HepG2 (cell line): ENCODE results near the gene ZC3H18. TPM values are rescaled to one million over a fixed set of nuclear protein-coding genes. Genes with fewer than 3 reads are reported as not detected.

Source experiments
- ATAC-seq: fragments of 200-7000 bp; cut with Tn5 transposase; 3 replicates; pipeline ENCODE4 v1.9.1; 2020; ENCODE audit warnings: mild to moderate bottlenecking, moderate library complexity
- BruUV-seq: library from RNA; stranded (reverse); fragments of 400-500 nt; replicated peaks from 2 replicates; lab custom pipeline; 2021; lab: Mats Ljungman, UMichigan
- CTCF ChIA-PET: fragments of 300-600 bp; formaldehyde crosslinking; extraction: SDS; loops from one replicate; lab custom pipeline; 2021; ENCODE audit warnings: low total read pairs, inconsistent platforms, low intra/inter-chr PET ratio; lab: Yijun Ruan, JAX
- POLR2A ChIA-PET: fragments of 350-600 bp; sonication (Branson Sonifier 250); formaldehyde crosslinking; loops from one replicate; lab custom pipeline; 2020; ENCODE audit warnings: antibody characterized with exemption, inconsistent platforms; lab: Yijun Ruan, JAX
- DNase-seq: peaks from one replicate; pipeline ENCODE4 v3.0.0-alpha.2; 2015; ENCODE audit warnings: low spot score
- FAIRE-seq: peaks from 3 replicates; lab custom pipeline; 2011; peaks lifted over from hg19 to GRCh38; lab: Jason Lieb, UNC
- H2AFZ ChIP-seq: one replicate; pipeline ENCODE4 v1.6.1; 2011; ENCODE audit warnings: low read length, inconsistent platforms
- H3K27ac ChIP-seq: fragments of 300-600 bp; 3 replicates; pipeline ENCODE4 v1.8.0; 2011; ENCODE audit warnings: mixed run types, mild to moderate bottlenecking, mixed read lengths, low read length, inconsistent platforms; ENCODE audit not compliant: insufficient read depth; ENCODE audit errors: extremely low read length
- H3K27me3 ChIP-seq, 2 experiments: fragments of 200-600 bp in 1 of 2; 2 replicates in 1 of 2; 3 replicates in 1 of 2; pipeline versions ENCODE4 v1.6.0 to v1.8.0; 2011; ENCODE audit warnings: low read length in 2 of 2, mild to moderate bottlenecking in 2 of 2, moderate library complexity in 2 of 2, inconsistent platforms in 1 of 2; ENCODE audit not compliant: insufficient read depth in 2 of 2, control insufficient read depth in 1 of 2
- H3K36me3 ChIP-seq, 2 experiments: fragments of 200-600 bp in 1 of 2; replicated peaks in 1 of 2; 2 replicates in 1 of 2; 3 replicates in 1 of 2; pipeline versions ENCODE4 v1.5.1 to v1.8.0; 2011; ENCODE audit warnings: low read length in 2 of 2, inconsistent platforms in 1 of 2; ENCODE audit not compliant: insufficient read depth in 2 of 2, control insufficient read depth in 1 of 2
- H3K4me1 ChIP-seq: 2 replicates; pipeline ENCODE4 v1.5.1; 2012; ENCODE audit warnings: low read length, inconsistent platforms; ENCODE audit not compliant: insufficient read depth
- H3K4me2 ChIP-seq: 2 replicates; pipeline ENCODE4 v1.6.0; 2011; ENCODE audit warnings: low read depth, low read length, inconsistent platforms
- H3K4me3 ChIP-seq, 3 experiments: fragments of 200-600 bp in 1 of 3; sonication (generic), shearing (Covaris generic) in 1 of 3; replicated peaks in 1 of 3; 2 replicates each; pipeline ENCODE4 v1.5.1; 2011 to 2016; ENCODE audit warnings: low read length in 3 of 3, inconsistent platforms in 2 of 3, low read depth in 2 of 3, mild to moderate bottlenecking in 2 of 3, control low read depth in 1 of 3, mixed read lengths in 1 of 3; ENCODE audit not compliant: insufficient read depth in 1 of 3
- H3K79me2 ChIP-seq: one replicate; pipeline ENCODE4 v1.6.1; 2011; ENCODE audit warnings: low read length, inconsistent platforms; ENCODE audit not compliant: insufficient read depth
- H3K9ac ChIP-seq: 2 replicates; pipeline ENCODE4 v1.6.0; 2011; ENCODE audit warnings: mild to moderate bottlenecking, low read depth, low read length, inconsistent platforms; ENCODE audit not compliant: insufficient read depth
- H3K9me3 ChIP-seq: 2 replicates; pipeline ENCODE4 v1.5.1; 2012; ENCODE audit warnings: mild to moderate bottlenecking, low read length
- H4K20me1 ChIP-seq: 2 replicates; pipeline ENCODE4 v1.6.0; 2011; ENCODE audit warnings: inconsistent platforms, mild to moderate bottlenecking, low read length, moderate library complexity; ENCODE audit not compliant: insufficient read depth
- ATM ChIP-seq: fragments of 450-650 bp; IDR thresholded peaks from 2 replicates; pipeline ENCODE4 v1.7.1; 2017; ENCODE audit warnings: mild to moderate bottlenecking, borderline replicate concordance
- CHD4 ChIP-seq: fragments of 200-600 bp; sonication (generic); IDR thresholded peaks from 2 replicates; pipeline ENCODE4 v1.7.0; 2017; ENCODE audit warnings: mild to moderate bottlenecking, low read length, borderline replicate concordance
- EED ChIP-seq: sonication (generic); formaldehyde crosslinking; IDR thresholded peaks from 2 replicates; pipeline ENCODE4 v1.5.0; 2020; ENCODE audit warnings: mild to moderate bottlenecking, missing genetic modification reagents
- GABPA ChIP-seq, 2 experiments: IDR thresholded peaks; 2 replicates each; pipeline ENCODE4 v1.6.1; 2011 to 2016; ENCODE audit warnings: low read depth in 2 of 2, low read length in 1 of 2, missing biosample characterization in 1 of 2, missing genetic modification characterization in 1 of 2
- LCORL ChIP-seq, 2 experiments: fragments of 450-650 bp in 1 of 2; sonication (generic) in 1 of 2; formaldehyde crosslinking in 1 of 2; IDR thresholded peaks; 2 replicates each; pipeline versions ENCODE4 v1.5.0 to v1.6.1; 2017 to 2020; ENCODE audit warnings: antibody characterized with exemption in 1 of 2, missing genetic modification reagents in 1 of 2
- U2AF2 ChIP-seq: fragments of 200-400 bp; formaldehyde crosslinking; IDR thresholded peaks from 2 replicates; pipeline ENCODE4 v1.6.1; 2017; ENCODE audit warnings: low read depth, mild to moderate bottlenecking, low read length
- ZNF33B ChIP-seq: sonication (generic); formaldehyde crosslinking; IDR thresholded peaks from 2 replicates; pipeline ENCODE4 v1.5.1; 2020; ENCODE audit warnings: mild to moderate bottlenecking, missing genetic modification reagents
- ZNF430 ChIP-seq: sonication (generic); formaldehyde crosslinking; IDR thresholded peaks from 2 replicates; pipeline ENCODE4 v1.9.0; 2021; ENCODE audit warnings: mild to moderate bottlenecking, missing genetic modification reagents
- ZNF589 ChIP-seq: sonication (generic); formaldehyde crosslinking; conservative IDR thresholded peaks from 2 replicates; pipeline ENCODE4 v1.8.0; 2022; ENCODE audit warnings: mild to moderate bottlenecking, moderate library complexity, missing genetic modification reagents
- ZNF746 ChIP-seq: sonication (generic); formaldehyde crosslinking; IDR thresholded peaks from 2 replicates; pipeline ENCODE4 v1.8.0; 2022; ENCODE audit warnings: mild to moderate bottlenecking, missing genetic modification reagents
- WGBS: methylation state at CpG from one replicate; pipeline ENCODE4 v1.1.6; 2017; ENCODE audit warnings: low lambda C conversion rate; 5-methylcytosine and 5-hydroxymethylcytosine counted together
- in situ Hi-C: cut with HindIII; loops from 2 replicates; pipeline ENCODE4 v1.10.0; 2017; ENCODE audit warnings: low pct_unique_long_range_greater_than_20kb; ENCODE audit not compliant: extremely low pct_ligation_motif_present
- intact Hi-C: fragments of 100-400 bp; cut with micrococcal nuclease; formaldehyde crosslinking; loops from one replicate; pipeline ENCODE4 v1.10.0; 2022; ENCODE audit not compliant: unreplicated experiment
- polyA plus RNA-seq, 8 experiments: library from polyadenylated mRNA; depleted of rRNA in 3 of 8; stranded (reverse) in 7 of 8; unstranded in 1 of 8; fragments of >200 nt; fragmentation: Illumina TruSeq in 4 of 8; extraction: Trizol in 4 of 8; gene quantifications; 2 replicates each; pipeline versions ENCODE4 v1.2.1 to v1.2.3, GENCODE V29; 2011 to 2016; ENCODE audit warnings: low read depth in 4 of 8, missing spikeins in 1 of 8, mixed read lengths in 1 of 8; ENCODE audit not compliant: insufficient read depth in 1 of 8
- total RNA-seq, 5 experiments: library from RNA; depleted of rRNA; stranded (reverse); fragments of >200 nt; fragmentation: Illumina TruSeq; extraction: Trizol; gene quantifications; 2 replicates each; pipeline ENCODE4 v1.2.3, GENCODE V29; 2016; ENCODE audit warnings: low read depth in 1 of 5
- TF ChIP-seq, protein P1 (sequence below): sonication (generic); formaldehyde crosslinking; IDR thresholded peaks from 2 replicates; pipeline ENCODE4 v1.5.0; 2020; ENCODE audit warnings: missing genetic modification reagents, mild to moderate bottlenecking, borderline replicate concordance
- TF ChIP-seq, protein P2 (sequence below): sonication (generic); formaldehyde crosslinking; conservative IDR thresholded peaks from 2 replicates; pipeline ENCODE4 v1.8.0; 2022; ENCODE audit warnings: missing genetic modification reagents
- TF ChIP-seq, protein P3 (sequence below), 2 experiments: sonication (generic) in 1 of 2; formaldehyde crosslinking in 1 of 2; IDR thresholded peaks; 2 replicates each; pipeline versions ENCODE4 v1.4.0 to v1.6.1; 2018 to 2020; ENCODE audit warnings: missing genetic modification reagents in 2 of 2, borderline replicate concordance in 1 of 2, low read depth in 1 of 2, mild to moderate bottlenecking in 1 of 2, missing biosample characterization in 1 of 2

Gene ZC3H18
- total and polyA plus RNA-seq, 2 of the 13 experiments (the other 11 are each of a cell fraction or from before 2014, with no cell fraction given), result 11.2 to 27.4 TPM

DNA sequence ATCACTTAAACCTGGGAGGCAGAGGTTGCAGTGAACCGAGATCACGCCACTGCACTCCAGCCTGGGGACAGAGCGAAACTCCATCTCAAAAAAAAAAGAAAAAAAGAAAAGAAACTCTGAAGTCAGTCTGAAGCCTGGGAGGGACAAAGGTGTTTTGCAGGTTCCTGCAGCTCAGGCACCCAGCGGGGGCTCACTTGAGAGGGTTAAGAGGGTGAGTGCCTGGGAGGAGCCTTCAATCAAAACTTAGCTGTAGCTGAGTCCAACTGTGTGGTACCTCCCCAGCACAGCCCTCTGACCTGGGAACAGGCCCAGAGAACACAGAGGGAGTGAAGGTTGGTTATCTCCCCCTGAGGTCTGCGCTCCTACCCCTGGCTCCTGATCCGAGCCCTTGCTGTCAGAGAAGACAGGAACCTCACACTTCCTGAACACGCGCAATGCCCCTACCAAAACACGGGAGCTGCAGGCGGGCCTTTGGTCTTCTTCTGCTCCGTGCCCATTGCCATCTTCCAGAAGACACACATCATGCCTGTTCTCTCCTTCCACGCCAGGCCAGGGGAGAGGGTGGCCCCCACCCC, 20.4 kb upstream of the ZC3H18 start:
- ATAC-seq (peak; percentile 41), FAIRE-seq (no peak), DNase-seq (no peak)
- Histone ChIP-seq H3K9me3 (no peaks in the 10 kb centered on the region), H4K20me1 (no peaks in the 10 kb centered on the region), H3K79me2 (no peaks in the 10 kb centered on the region), H3K4me2 (no peak overlapping the region; the same call in 1 of the 2 replicates), H3K36me3 (no peaks in the 10 kb centered on the region), H3K27me3 (peaks cover 21 to 72% of the 10 kb centered on the region in 2 experiments; a peak in 4 of 5 replicates), H3K9ac (no peak overlapping the region), H3K4me1 (peaks cover 17% of the 10 kb centered on the region), H3K27ac (no peak overlapping the region), H3K4me3 (peak overlapping the region in 1 of 3 experiments; percentile 29; a peak in 1 of 6 replicates), H2AFZ (no peak overlapping the region)
- ChIA-PET CTCF (no interaction called here), POLR2A (no interaction called here)
- BruUV-seq, result no TSS peak
- in situ Hi-C loops (no loop called here), intact Hi-C loops (no loop called here)
- no peak for TF ChIP-seq CHD4
- TF ChIP-seq EED, result 0 out of 2 replicates have a peak, but pooled peaks have one; percentile 3
- TF ChIP-seq ZNF430 (CRISPR knock-in tag), result 0 out of 2 replicates have a peak, but pooled peaks have one; percentile 8
- no peak for TF ChIP-seq LCORL (IDR thresholded peaks at IDR 0.05)
- 0 out of 2 replicates have a peak, but pooled peaks have one; percentile 41 for TF ChIP-seq LCORL (CRISPR knock-in tag; IDR thresholded peaks at IDR 0.05)
- no peak for TF ChIP-seq U2AF2
- TF ChIP-seq, protein P1, sequence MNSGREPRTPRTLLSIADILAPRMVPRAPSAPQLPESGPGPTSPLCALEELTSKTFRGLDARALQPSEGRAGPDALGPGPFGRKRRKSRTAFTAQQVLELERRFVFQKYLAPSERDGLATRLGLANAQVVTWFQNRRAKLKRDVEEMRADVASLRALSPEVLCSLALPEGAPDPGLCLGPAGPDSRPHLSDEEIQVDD (CRISPR knock-in tag), result 0 out of 2 replicates have a peak, but pooled peaks have one; percentile 14
- WGBS, result 61% methylated on average over 12 of the region's 12 CpGs

DNA sequence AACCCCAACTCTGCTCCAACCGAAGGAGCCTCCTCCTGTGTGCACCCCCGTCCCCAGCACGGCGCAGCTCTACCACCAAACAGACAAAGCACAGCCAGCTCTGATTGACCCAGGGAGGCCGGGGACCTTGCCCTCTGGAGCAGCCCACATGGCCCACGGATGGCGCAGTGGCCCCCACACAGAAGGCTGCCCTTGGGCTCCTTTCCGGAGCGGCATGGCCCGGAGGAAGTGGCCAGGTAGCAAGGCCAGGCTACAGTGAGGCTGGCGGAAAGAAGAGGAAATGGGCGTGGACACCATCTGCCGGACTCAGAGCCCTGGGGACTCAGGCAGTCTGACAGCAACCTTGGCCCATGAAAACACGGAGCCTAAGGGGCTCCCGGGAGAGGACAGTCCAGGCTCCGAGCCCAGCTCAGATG, 19.9 kb upstream of the ZC3H18 start:
- intact Hi-C loops (no loop called here), in situ Hi-C loops (no loop called here)
- Histone ChIP-seq H4K20me1 (no peaks in the 10 kb centered on the region), H3K27ac (no peak overlapping the region), H3K4me2 (peak overlapping the region; percentile 44), H3K79me2 (no peaks in the 10 kb centered on the region), H3K4me3 (peak overlapping the region in 1 of 3 experiments; percentile 29; a peak in 1 of 6 replicates), H3K27me3 (peaks cover 21 to 76% of the 10 kb centered on the region in 2 experiments; a peak in 4 of 5 replicates), H3K9me3 (no peaks in the 10 kb centered on the region), H3K36me3 (no peaks in the 10 kb centered on the region), H3K9ac (no peak overlapping the region), H3K4me1 (peaks cover 17% of the 10 kb centered on the region), H2AFZ (no peak overlapping the region)
- DNase-seq (no peak), FAIRE-seq (no peak), ATAC-seq (peak; percentile 71)
- POLR2A ChIA-PET, result no interaction called here
- BruUV-seq, result no TSS peak
- 43% methylated on average over 13 of the region's 16 CpGs for WGBS
- CTCF ChIA-PET, result no interaction called here
- no peak for TF ChIP-seq ZNF589 (CRISPR knock-in tag)
- TF ChIP-seq, protein P2, sequence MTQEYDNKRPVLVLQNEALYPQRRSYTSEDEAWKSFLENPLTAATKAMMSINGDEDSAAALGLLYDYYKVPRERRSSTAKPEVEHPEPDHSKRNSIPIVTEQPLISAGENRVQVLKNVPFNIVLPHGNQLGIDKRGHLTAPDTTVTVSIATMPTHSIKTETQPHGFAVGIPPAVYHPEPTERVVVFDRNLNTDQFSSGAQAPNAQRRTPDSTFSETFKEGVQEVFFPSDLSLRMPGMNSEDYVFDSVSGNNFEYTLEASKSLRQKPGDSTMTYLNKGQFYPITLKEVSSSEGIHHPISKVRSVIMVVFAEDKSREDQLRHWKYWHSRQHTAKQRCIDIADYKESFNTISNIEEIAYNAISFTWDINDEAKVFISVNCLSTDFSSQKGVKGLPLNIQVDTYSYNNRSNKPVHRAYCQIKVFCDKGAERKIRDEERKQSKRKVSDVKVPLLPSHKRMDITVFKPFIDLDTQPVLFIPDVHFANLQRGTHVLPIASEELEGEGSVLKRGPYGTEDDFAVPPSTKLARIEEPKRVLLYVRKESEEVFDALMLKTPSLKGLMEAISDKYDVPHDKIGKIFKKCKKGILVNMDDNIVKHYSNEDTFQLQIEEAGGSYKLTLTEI (CRISPR knock-in tag), result no peak
- TF ChIP-seq, protein P3, sequence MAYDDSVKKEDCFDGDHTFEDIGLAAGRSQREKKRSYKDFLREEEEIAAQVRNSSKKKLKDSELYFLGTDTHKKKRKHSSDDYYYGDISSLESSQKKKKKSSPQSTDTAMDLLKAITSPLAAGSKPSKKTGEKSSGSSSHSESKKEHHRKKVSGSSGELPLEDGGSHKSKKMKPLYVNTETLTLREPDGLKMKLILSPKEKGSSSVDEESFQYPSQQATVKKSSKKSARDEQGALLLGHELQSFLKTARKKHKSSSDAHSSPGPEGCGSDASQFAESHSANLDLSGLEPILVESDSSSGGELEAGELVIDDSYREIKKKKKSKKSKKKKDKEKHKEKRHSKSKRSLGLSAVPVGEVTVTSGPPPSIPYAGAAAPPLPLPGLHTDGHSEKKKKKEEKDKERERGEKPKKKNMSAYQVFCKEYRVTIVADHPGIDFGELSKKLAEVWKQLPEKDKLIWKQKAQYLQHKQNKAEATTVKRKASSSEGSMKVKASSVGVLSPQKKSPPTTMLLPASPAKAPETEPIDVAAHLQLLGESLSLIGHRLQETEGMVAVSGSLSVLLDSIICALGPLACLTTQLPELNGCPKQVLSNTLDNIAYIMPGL (CRISPR knock-in tag; IDR thresholded peaks at IDR 0.05; ENCODE audit: borderline replicate concordance in 1 of 2, low read depth in 1 of 2), result no peak
- no peak for TF ChIP-seq GABPA (IDR thresholded peaks at IDR 0.05; ENCODE audit: low read depth, low read length)
- peak; percentile 62; the same call in 1 of the 2 replicates for TF ChIP-seq GABPA (CRISPR knock-in tag; IDR thresholded peaks at IDR 0.05; ENCODE audit: low read depth)
- TF ChIP-seq ZNF746 (CRISPR knock-in tag), result no peak
- TF ChIP-seq ATM, result no peak
- TF ChIP-seq ZNF33B (CRISPR knock-in tag), result no peak
